HEK293 (cell line): Measurements from ENCODE around the gene WDR64.
"Not testable (repeated sequence)": the region's sequence is repeated elsewhere in the genome, so short reads cannot be mapped to it uniquely, and the experiment has no call there.

ENCODE experiments used
- CTCF ChIA-PET: fragments of 350-600 bp; formaldehyde crosslinking; extraction: SDS; loops from one replicate; lab custom pipeline; 2021; ENCODE audit warnings: antibody characterized with exemption; lab: Yijun Ruan, JAX
- POLR2A ChIA-PET: fragments of 300-600 bp; formaldehyde crosslinking; extraction: SDS; loops from one replicate; lab custom pipeline; 2020; ENCODE audit warnings: antibody characterized with exemption, inconsistent platforms; lab: Yijun Ruan, JAX
- H3K27ac ChIP-seq: fragments of 200-500 bp; sonication (Bioruptor generic); 2 replicates; pipeline ENCODE4 v1.5.1; 2014; ENCODE audit warnings: low read depth, low read length, control low read depth, inconsistent platforms; ENCODE audit errors: extremely low read depth
- H3K36me3 ChIP-seq, 2 experiments: fragments of 200-500 bp in 1 of 2; sonication (Bioruptor generic) in 1 of 2; 1 replicate in 1 of 2; 2 replicates in 1 of 2; pipeline ENCODE4 v1.5.1; 2014 to 2017; ENCODE audit warnings: inconsistent platforms in 2 of 2, low read length in 2 of 2; ENCODE audit not compliant: control insufficient read depth in 2 of 2, insufficient read depth in 1 of 2
- H3K4me1 ChIP-seq: fragments of 200-500 bp; sonication (Bioruptor generic); 2 replicates; pipeline ENCODE4 v1.5.1; 2014; ENCODE audit warnings: mild to moderate bottlenecking, low read length, inconsistent platforms; ENCODE audit not compliant: control insufficient read depth, insufficient read depth
- H3K4me3 ChIP-seq: 2 replicates; pipeline ENCODE4 v1.5.1; 2011; ENCODE audit warnings: low read depth, mild to moderate bottlenecking, control low read depth, low read length, moderate library complexity
- H3K9me3 ChIP-seq: fragments of 200-500 bp; sonication (Bioruptor generic); 2 replicates; pipeline ENCODE4 v1.5.1; 2014; ENCODE audit warnings: low read depth, low read length, inconsistent platforms; ENCODE audit not compliant: control insufficient read depth, insufficient read depth
- PRDM2 ChIP-seq: fragments of 450-650 bp; formaldehyde crosslinking; IDR thresholded peaks from 2 replicates; pipeline ENCODE4 v1.5.1; 2016; ENCODE audit warnings: missing biosample characterization, missing genetic modification characterization, borderline replicate concordance
- PRDM6 ChIP-seq: fragments of 450-650 bp; formaldehyde crosslinking; IDR thresholded peaks from 2 replicates; pipeline ENCODE4 v1.5.1; 2017; ENCODE audit warnings: missing biosample characterization, missing genetic modification characterization
- SALL2 ChIP-seq: fragments of 450-650 bp; formaldehyde crosslinking; IDR thresholded peaks from 2 replicates; pipeline ENCODE4 v1.5.0; 2017; ENCODE audit warnings: missing biosample characterization, mild to moderate bottlenecking, missing genetic modification characterization, borderline replicate concordance
- ZNF335 ChIP-seq: fragments of 450-650 bp; formaldehyde crosslinking; conservative IDR thresholded peaks from 2 replicates; pipeline ENCODE4 v1.5.1; 2016; ENCODE audit warnings: missing biosample characterization, missing genetic modification characterization
- ZNF404 ChIP-seq: fragments of 450-650 bp; formaldehyde crosslinking; IDR thresholded peaks from 2 replicates; pipeline ENCODE4 v1.5.1; 2017; ENCODE audit warnings: missing biosample characterization, missing genetic modification characterization
- ZNF510 ChIP-seq: fragments of 450-650 bp; formaldehyde crosslinking; IDR thresholded peaks from 2 replicates; pipeline ENCODE4 v1.5.1; 2018; ENCODE audit warnings: mild to moderate bottlenecking, missing genetic modification characterization, missing biosample characterization; ENCODE audit not compliant: insufficient replicate concordance
- ZNF521 ChIP-seq: fragments of 450-650 bp; formaldehyde crosslinking; IDR thresholded peaks from 2 replicates; pipeline ENCODE4 v1.5.1; 2017; ENCODE audit warnings: missing biosample characterization, mild to moderate bottlenecking, missing genetic modification characterization
- ZNF660 ChIP-seq: fragments of 450-650 bp; IDR thresholded peaks from 2 replicates; pipeline ENCODE4 v1.5.1; 2018; ENCODE audit warnings: missing biosample characterization, mild to moderate bottlenecking, missing genetic modification characterization
- ZNF704 ChIP-seq: fragments of 450-650 bp; formaldehyde crosslinking; IDR thresholded peaks from 2 replicates; pipeline ENCODE4 v1.5.1; 2016; ENCODE audit warnings: missing biosample characterization, missing genetic modification characterization

Gene WDR64

GRCh38 chr1:241701483-241702295 lies 49.6 kb downstream of the WDR64 start (continued):
- TF ChIP-seq PRDM2 (tag by site-specific recombination) = no peak
- TF ChIP-seq ZNF404 = no peak
- TF ChIP-seq ZNF521 (tag by site-specific recombination) = no peak

- H3K9me3 ChIP-seq = no peaks in the 10 kb centered on the region
- ChIA-PET POLR2A (no interaction called here), CTCF (no interaction called here)
- H3K4me1 ChIP-seq = peaks cover 2% of the 10 kb centered on the region; the same call in 1 of the 2 replicates
- H3K4me3 ChIP-seq = no peak overlapping the region
- no peaks in the 10 kb centered on the region for H3K36me3 ChIP-seq
- TF ChIP-seq SALL2 (tag by site-specific recombination) (no peak), PRDM6 (tag by site-specific recombination) (peak; percentile 33; the same call in 1 of the 2 replicates), ZNF335 (tag by site-specific recombination) (peak; percentile 32; the same call in 1 of the 2 replicates)
- no peak overlapping the region for H3K27ac ChIP-seq
Measured at GRCh38 chr1:241702442-241703373, 50.6 kb downstream of the WDR64 start.

- H3K9me3 ChIP-seq, H3K36me3 ChIP-seq, POLR2A ChIA-PET, H3K4me1 ChIP-seq, H3K4me3 ChIP-seq, CTCF ChIA-PET, H3K27ac ChIP-seq: not testable (repeated sequence)
Measured at GRCh38 chr1:241703739-241704138, 51.7 kb downstream of the WDR64 start.

GRCh38 chr1:241706257-241706656 lies 54.2 kb downstream of the WDR64 start:
- no peaks in the 10 kb centered on the region for H3K9me3 ChIP-seq
- POLR2A ChIA-PET = no interaction called here
- no peak overlapping the region for H3K27ac ChIP-seq
- no peak overlapping the region for H3K4me3 ChIP-seq
- no peaks in the 10 kb centered on the region for H3K36me3 ChIP-seq
- no peak for TF ChIP-seq ZNF704 (tag by site-specific recombination)
- TF ChIP-seq ZNF660 = peak; percentile 51; the same call in 1 of the 2 replicates
- TF ChIP-seq ZNF510 = peak; percentile 5
- CTCF ChIA-PET = no interaction called here
- peaks cover 2% of the 10 kb centered on the region; the same call in 1 of the 2 replicates for H3K4me1 ChIP-seq
